Skin of body (tissue), 2 donors: Measurements from ENCODE around the gene FBXL13. TPM values are rescaled to one million over a fixed set of nuclear protein-coding genes. Genes with fewer than 3 reads are reported as not detected.
A peak's percentile ranks its signal among the peaks of the same experiment; 100 is the strongest.

Experiments used
- DNase-seq: peaks from one replicate; lab custom pipeline; 2025; lab: John Stamatoyannopoulos, UW
- total RNA-seq: library from RNA; depleted of rRNA; stranded (reverse); fragments of >200 nt; gene quantifications from one replicate; pipeline ENCODE4 v1.2.3, GENCODE V29; 2014

Gene FBXL13
- total RNA-seq, 1 donor from 2014 or later = 2.8 TPM

DNA sequence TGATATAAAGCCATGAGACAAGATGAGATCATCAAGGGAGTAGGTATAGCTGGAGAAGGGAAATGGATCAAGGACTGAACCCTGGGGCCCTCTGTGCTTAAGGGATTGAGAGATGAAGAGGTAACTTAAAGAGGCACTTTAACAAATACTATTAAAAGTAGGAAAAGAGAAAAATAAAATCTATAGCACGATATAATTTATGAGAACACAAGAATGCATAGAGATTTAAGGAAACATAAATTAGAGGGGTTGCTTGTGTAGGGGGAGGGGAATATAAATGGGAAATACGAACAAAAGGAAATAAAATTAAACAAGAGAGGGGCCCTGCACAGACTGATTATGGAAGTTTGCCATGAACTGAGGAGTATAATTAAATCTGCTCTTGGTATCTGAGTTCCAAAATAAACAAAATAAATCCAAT lies 177.4 kb downstream of the FBXL13 start:
- DNase-seq = no peak

DNA sequence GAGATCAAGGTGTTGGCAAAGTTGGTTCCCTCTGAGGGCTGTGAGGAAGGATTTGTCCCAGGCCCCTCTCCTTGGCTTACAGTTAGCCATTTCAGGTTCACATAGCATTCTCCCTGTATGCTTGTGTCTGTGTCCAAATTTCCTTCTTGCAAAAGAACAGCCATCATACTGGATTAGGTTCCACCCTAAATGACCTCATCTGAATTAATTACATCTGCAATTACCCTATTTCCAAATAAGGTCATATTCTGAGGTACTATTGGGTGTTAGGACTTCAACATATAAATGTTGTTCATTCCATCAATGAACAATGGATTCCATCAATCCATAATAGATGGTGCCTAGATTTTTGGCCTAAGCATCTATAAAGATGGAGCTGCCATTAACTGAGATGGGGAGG lies 178.0 kb downstream of the FBXL13 start:
- DNase-seq = no peak

DNA sequence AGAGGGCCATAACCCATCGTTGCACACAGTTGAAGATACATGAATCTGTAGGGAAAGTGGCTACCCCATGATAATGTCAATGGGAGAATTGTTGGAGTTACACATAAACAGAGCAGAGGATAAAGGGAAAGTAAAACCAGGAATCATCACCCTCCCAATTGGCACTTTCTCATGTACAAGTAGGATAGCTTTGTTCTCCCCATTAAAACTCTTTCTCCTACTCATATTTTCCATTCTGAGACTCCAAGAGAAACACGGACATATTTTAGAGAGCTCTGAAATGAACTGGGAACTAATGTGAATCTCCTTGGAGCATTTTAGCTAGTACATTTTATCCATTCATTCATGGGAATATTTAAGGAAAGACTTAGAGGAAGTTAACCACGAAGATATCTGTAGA lies 179.0 kb downstream of the FBXL13 start:
- DNase-seq = no peak

DNA sequence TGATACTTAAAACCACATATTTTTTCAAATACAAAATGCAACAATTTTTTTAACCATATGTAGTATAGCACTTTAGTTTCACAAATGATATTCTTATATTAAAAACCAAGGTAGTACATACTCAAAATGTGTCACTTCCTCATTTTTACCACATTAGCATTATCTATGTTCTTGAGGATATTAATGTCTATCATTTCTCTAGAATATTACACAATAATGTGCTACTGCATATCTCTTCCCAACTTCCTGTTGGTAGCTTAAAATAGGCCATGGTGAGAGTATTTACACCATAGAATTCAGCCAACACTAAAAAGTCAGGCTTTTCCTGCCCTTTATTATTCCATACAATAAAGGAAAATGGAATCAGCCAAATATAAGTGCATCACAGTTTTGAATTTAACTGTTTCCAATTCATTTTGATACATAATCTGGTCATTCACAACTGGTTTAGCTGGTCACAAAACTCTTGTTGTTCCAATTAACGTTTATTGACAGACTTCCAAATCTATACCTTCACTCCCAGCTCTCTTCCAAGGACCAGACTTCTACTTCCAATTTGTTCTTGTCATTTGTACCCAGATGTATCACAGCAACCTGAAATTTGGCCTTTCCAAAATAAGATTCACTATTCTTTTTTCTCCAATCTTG lies 181.8 kb downstream of the FBXL13 start:
- no peak for DNase-seq

DNA sequence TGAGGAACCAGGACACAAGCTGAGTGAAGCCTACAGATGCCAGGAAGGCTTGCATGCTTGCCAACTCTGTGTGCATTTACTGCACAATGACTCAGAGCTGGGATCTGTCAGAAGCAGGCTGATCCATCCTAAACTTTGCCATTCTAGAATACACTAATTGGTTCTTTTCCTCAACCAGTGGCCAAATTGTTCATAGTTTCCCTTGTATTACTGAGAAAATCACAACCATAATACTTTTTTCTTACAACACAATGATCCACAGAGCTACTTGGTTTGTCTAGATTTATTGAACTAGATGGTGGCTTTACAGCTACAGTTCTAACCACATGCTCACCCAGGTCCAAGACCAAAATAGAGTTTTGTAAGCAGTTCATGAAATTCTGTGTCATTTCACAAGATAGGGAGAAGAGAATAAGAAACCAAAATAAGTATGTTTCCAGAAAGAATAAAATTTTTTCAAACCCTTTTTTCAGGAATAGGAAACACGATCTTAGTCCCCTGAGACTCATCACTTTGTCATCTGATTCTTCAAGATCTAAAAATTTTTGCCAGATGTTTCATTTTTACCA lies 182.8 kb downstream of the FBXL13 start:
- peak; percentile 70 for DNase-seq

DNA sequence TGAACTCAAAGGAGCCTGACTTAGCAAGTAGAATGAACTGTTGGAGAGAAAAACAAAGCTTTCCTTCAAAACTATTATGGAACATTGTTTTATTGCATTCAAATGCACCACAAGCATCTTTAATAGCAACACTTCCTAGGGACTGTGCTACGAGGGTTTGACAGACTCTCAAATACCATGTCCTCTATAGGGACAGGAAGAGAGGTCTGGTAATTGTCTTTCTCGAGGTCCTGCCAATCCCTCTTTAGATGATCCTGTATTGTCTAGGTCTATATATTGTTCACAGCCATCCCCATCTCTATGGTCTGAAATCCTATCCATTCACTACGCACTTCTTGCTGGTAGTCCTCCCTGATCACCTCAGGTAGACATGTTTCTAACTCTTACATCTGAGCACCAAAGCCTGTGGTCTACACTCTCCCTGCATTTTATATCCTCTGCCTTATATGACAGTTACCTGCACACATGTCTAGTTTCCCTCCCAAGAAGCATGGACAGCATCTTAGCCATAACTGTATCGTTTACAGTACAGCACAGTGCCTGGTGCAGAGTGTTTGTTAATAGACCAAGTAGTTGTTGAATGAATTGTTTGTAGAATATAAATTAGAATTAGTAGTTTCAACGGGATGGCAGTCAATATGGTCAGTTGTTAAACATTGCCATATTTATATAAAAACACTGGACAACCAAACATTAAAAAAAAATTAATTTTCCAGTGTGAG lies 183.5 kb downstream of the FBXL13 start:
- no peak for DNase-seq

DNA sequence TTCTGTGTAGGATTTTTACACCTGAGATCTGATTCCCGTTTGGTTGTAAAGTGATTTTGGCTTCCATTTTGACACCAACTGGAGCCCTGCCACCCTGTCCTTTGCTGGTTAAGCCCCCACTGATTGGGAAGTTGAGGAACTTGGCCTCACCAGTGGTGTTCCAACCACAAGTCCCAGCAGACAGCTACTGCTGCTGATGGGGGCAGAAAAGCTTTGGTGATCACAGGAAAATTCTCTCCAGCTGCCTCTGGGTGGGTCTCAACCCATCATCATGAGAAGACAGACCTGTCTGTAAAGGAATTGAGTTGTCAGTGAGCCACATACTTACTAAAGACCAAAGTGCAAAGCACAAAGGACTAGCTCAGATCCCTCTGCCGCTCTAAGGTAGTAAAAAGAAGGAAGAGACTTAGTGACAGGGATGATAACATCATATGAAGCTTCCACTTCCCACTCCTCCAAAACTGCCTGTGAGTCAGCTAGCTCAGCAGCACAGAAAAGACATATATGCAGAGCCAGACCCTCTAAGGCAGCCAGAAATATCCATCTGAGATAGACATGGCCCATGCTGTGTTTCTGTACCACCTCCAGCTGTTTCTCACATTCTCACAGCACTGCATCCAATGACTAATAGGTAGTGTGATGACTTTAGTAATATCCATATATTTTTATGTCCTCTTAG lies 184.2 kb downstream of the FBXL13 start:
- peak; percentile 12 for DNase-seq

DNA sequence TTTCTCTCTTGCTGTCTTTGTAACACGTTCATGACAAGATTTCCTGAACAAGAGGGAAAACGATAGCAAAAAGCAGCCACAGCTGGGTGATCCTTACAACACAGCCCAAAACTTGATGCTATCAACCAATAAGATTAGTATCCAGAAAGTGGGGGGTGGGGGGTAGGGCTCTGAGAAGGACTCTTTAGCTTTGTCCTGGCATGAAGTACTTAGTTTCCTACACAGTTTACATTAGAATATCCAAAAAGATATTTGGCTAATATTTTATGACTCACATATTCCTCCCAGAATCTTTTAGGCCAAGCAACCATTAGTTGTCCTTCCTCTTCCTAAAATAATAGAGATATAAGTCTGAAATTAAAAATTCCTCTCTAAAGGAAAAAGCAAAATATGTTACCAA lies 184.7 kb downstream of the FBXL13 start:
- DNase-seq = no peak

DNA sequence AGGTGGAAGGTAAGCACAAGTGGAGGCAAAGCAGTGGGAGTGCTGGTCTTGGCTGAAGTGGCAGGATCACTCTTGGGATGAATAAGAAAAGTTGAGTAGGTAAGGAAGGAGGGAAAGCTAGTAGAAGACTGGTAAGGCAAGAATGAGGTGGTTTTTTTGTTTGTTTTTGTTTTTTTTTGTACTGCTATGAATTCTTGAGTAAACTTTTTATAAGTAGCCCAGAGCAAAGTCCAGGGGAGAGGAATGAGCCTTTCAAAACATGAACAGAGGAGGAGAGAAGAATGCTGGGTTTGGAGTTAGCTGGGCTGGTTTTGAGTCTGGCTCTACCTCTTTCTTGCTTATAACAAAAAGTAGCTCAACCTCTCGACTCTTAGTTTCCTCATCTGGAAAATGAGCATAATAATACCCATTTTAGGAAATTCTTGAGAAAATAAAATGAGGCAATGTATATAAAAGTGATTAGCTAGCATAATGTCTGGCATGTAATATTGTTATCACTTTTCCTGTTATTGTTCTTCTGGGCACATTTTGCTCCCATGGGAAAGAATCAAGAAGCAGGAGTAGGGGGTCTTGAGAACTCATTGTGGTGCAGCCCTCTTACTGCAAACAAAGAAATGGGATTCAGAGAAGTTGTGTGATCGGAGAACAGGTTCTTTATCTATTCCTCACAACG lies 185.9 kb downstream of the FBXL13 start:
- no peak for DNase-seq

DNA sequence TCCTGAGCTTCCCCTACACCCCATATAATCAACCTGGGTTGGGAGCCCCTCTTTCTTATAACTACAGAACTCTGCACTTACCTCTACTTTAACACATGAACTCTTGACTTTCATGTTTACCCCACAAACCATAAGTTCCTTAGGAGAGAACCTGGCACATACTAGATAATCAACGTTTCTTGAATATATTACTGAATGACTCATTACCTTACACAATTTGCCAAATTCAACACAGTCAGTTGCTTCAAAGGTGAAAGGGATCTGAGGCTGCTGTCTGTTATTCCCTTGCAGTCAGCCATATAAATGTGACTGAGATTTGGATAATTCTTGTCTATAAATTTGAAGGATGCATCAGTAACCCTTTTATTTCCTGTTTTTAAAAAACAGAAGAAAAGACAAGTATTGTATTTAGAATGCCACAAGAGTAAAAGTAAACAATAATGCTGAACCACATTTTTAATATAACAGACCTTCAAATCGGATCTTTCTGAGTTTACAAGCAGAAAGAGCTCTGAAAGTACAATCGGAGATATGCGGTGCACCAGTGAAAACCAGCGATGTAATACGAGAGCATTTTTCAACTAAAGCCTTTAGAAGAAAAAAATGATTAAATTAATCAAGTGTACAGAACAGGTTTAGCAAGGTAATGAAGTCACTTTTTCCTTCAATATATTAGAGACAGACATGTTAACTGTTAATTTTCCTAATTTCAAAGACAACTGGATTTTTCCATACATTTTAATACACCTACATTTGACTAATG lies 191.3 kb downstream of the FBXL13 start:
- DNase-seq = no peak

DNA sequence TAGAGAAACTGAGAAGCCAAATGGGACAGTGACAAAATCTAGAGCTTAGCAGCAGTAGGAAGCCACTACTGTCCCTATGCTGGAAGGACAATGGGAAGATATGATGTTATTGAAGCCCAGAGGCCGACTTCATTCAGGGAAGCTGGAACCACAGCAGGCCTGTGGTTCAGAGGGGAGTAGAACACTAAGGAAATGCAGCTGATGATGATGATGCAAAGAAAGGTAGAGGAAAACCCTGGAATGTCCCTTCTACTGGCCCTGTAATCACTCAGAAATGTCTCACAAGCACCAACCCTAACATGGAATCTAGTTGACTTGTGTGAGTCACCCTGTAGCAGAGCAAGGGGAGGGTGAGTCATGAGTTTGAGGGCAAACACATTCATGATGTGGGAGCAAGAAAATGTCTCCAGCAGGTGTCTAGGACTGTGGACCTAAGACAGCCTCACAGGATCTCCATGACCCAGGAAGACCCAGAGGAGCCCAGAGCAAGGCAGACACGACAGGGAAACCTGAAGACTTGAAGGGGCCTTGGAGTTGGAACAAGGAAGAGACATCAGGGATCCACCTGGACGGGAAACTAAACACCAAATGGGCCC lies 198.8 kb downstream of the FBXL13 start:
- DNase-seq = no peak

DNA sequence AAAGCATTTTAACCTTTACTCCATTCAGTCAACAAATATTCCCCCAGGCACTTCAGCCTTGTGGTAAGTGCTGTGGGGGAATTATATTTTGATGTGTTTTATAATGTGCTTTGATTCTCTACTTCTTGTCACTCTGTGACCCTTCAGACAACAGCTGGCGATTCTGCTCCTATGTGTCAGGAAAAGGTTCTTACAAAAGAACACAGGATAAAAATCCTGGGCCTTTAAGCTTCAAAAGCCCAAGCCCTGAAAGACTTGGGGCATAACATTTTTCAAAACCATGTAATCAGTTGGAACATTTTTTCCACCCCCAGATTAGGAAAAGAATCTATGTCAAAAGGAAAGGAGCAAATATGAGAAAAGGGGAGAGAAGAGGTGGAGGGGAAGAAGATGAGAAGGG lies 199.6 kb downstream of the FBXL13 start:
- no peak for DNase-seq

DNA sequence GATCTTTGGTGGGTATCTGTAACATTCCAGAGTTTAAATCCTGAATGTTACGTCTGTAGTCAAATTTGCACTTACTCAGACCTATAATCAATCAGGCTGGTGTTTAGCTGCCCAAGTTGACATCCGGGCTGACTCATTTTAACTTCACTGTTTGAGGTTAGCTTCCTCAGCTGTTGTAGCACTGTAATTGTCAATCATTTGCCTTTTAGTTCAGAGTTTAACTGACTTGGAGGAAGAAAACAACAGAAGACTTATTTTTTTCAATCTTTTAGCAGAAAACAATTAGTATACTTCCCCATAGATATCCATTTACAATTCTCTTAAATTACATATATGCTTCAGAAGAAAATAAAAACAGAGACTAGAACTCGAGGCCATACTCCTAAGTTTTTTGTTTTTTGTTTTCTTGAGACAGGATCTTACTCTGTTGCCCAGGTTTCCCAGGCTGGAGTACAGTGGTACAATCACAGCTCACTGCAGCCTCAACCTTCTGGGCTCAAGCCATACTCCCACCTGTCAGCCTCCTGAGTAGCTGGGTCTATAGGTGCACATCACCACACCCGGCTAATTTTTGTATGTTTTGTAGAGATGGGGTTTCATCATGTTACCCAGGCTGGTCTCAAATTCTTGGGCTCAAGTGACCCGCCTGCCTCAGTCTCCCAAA lies 200.3 kb downstream of the FBXL13 start:
- DNase-seq = no peak

DNA sequence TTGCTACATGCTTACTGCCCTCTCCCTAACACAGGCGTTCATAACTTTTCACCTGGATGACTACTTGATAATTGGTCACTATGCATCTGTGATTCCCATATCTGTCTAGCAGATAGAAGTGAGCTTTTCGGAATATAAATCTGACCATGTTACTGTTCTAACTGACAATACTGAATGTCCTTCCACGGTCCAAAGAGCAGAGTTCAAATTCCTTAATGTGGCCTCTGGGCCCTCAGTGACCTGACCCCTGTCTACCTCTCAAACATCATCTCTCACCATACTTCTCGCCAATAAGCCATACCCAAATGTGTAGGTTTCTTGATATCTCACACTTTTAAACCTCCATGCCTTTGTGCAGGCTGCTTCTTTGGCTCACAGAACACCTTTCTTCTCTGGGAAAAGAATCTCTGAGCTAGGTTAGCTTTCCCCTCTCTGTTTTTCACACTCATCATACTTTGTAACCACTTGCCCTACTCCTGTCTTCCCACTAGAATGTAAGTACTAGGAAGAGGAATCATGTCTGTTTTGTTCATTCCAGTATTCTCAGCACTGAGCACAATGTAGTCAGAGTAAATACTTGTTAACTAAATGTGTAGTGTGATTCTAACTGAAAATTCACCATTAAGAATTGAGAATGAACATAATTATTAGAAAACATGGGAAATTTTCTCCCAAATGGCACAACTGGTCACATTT lies 201.0 kb downstream of the FBXL13 start:
- no peak for DNase-seq

DNA sequence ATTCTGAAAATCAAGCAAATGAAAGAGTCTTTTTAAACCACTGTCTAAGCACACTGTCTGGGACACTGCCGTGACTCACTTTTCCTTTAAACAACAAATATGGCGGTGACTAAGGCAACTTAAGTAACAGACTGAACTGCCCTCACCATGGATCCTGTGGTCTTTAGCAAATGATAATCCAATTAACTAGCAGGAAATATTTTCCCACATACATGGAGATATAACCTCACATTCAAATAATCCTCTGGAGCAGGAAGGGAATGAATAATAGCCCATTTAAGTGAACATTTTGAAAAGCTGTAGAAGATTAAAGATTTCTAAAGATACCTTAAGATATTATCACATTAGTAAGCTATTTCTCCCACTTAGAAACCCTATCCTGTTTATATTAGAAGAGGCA lies 202.1 kb downstream of the FBXL13 start:
- no peak for DNase-seq

DNA sequence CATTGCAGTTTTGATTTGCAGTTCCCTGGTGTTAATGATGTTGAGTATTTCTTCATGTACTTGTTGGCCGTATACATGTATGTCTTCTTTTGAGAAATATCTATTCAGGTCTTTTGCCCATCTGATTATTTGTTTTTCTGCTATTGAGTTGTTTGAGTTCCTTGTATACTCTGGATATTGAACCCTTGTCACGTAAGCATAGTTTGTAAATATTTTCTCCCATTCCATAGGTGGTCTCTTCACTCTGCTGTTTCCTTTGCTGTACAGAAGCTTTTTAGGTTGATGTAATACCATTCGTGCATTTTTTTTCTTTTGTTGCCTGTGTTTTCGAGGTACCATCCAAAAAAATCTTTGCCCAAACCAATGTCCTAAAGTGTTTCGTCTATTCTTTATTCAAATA lies 205.4 kb downstream of the FBXL13 start:
- no peak for DNase-seq

DNA sequence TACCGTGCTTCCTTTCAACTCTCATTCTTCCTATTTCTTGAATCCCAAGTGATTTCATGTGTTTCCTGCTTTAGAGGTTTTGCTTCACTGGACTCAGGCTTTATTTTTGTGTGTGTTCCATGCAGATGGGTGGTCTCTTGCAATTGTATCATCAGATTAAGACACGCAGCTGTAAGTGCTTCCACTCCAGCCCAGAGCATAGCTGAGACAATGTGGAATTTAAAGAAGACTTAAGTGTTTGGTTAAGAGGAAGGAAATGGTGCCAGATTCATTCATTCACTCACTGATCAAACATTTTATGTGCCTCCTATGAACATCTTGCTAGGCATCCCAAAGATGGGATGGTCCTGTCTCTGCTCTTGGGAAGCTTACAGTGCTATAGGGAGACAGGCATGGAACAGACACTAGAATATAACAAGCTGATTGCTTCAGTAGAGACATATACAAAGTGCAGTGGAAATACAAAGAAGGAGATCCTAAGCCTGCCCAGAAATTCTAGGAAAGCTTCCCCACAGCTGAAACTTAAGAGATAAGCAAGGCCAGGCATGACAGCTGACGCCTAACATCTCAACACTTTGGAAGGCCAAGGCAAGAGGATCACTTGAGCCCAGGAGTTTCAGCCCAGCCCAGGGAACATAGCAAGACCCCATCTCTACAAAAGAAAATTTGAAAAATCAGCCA lies 207.9 kb downstream of the FBXL13 start:
- peak; percentile 57 for DNase-seq

DNA sequence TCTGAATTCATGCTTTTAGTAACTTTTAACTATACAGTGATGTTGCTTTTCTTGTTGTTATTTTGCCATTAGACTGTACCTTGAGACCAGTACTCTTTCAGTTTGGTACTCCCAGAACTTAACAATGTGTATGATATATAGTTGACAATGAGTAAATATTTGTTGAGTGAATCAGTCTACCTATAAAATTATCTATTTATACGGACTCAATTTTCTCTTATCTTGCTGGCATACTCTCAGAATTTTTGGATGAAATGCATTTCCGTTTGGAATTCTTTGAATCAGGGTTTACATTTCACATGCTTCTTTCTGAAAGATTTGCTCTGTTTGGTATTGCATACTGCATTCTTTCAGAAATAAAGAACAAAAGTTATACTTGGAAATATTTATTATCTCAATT lies 209.6 kb downstream of the FBXL13 start:
- no peak for DNase-seq

DNA sequence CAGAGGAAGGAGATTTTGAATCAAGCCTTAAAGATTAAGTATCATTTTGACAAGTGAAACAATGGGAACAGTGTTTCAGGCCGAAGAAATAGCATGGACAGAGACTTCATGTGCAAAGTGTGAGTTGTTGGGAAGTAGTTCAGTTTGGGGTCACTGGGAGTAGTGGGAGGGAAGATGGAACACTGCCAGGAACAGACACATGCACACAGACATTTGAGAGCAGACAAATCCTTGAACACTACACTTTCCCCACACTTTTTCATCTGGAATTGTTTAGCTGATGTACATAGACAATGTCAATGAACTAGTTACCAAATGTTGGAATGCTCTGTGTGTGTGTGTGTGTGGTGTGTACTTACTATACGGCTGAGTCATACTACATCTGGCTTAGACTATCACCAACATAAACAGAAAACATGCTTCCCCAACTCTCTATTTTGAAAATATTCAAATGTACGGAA lies 214.2 kb downstream of the FBXL13 start:
- DNase-seq = peak; percentile 98
